K562 (cell line): ENCODE measurements around the gene CCDC87. TPM values are rescaled to one million over a fixed set of nuclear protein-coding genes. Genes with fewer than 3 reads are reported as not detected.

Source experiments
- ATAC-seq: fragments of 200-7000 bp; cut with Tn5 transposase; 3 replicates; pipeline ENCODE4 v1.9.1; 2020; ENCODE audit warnings: moderate library complexity
- BruUV-seq: library from RNA; stranded (reverse); fragments of 400-500 nt; replicated peaks from 2 replicates; lab custom pipeline; 2021; lab: Mats Ljungman, UMichigan
- CTCF ChIA-PET: fragments of 300-600 bp; formaldehyde crosslinking; extraction: SDS; loops from one replicate; lab custom pipeline; 2021; ENCODE audit warnings: low intra/inter-chr PET ratio; lab: Yijun Ruan, JAX
- POLR2A ChIA-PET: fragments of 300-600, 350-650 bp; sonication (Branson Sonifier 250); formaldehyde crosslinking; extraction: SDS; loops from one replicate; lab custom pipeline; 2021; ENCODE audit warnings: antibody characterized with exemption, inconsistent platforms; lab: Yijun Ruan, JAX
- DNase-seq, 4 experiments: peaks; one replicate each; pipeline versions ENCODE4 v3.0.0 to v3.0.0-alpha.2; 2011 to 2018; ENCODE audit warnings: low spot score in 3 of 4, mixed read lengths in 3 of 4; ENCODE audit errors: extremely low read depth in 1 of 4
- FAIRE-seq: peaks from 2 replicates; lab custom pipeline; 2011; peaks lifted over from hg19 to GRCh38; lab: Jason Lieb, UNC
- H2AFZ ChIP-seq: 2 replicates; pipeline ENCODE4 v1.6.0; 2011; ENCODE audit warnings: low read depth, low read length, control low read depth, inconsistent platforms
- H3K27ac ChIP-seq: fragments of 200-600 bp; 3 replicates; pipeline ENCODE4 v1.8.0; 2011; ENCODE audit warnings: low read depth, mild to moderate bottlenecking, control low read depth, inconsistent platforms, low read length, moderate library complexity, mixed read lengths; ENCODE audit errors: extremely low read depth
- H3K27me3 ChIP-seq, 2 experiments: fragments of 300-600 bp in 1 of 2; 2 replicates in 1 of 2; 3 replicates in 1 of 2; pipeline versions ENCODE4 v1.6.0 to v1.8.0; 2011; ENCODE audit warnings: inconsistent platforms in 2 of 2, low read length in 2 of 2, mild to moderate bottlenecking in 1 of 2, mixed read lengths in 1 of 2, moderate library complexity in 1 of 2; ENCODE audit not compliant: control insufficient read depth in 2 of 2, insufficient read depth in 2 of 2
- H3K36me3 ChIP-seq: fragments of 300-600 bp; 3 replicates; pipeline ENCODE4 v1.8.0; 2011; ENCODE audit warnings: mild to moderate bottlenecking, low read length, inconsistent platforms; ENCODE audit not compliant: control insufficient read depth, insufficient read depth
- H3K4me1 ChIP-seq, 2 experiments: fragments of 200-600 bp in 1 of 2; replicated peaks in 1 of 2; 2 replicates in 1 of 2; 3 replicates in 1 of 2; pipeline versions ENCODE4 v1.5.1 to v1.8.0; 2011; ENCODE audit warnings: inconsistent platforms in 2 of 2, low read length in 2 of 2, mild to moderate bottlenecking in 1 of 2, mixed read lengths in 1 of 2, moderate library complexity in 1 of 2; ENCODE audit not compliant: control insufficient read depth in 2 of 2, insufficient read depth in 2 of 2
- H3K4me2 ChIP-seq: 2 replicates; pipeline ENCODE4 v1.6.1; 2011; ENCODE audit warnings: low read length, control low read depth, inconsistent platforms, mixed read lengths; ENCODE audit not compliant: insufficient read depth
- H3K4me3 ChIP-seq: fragments of 200-600 bp; sonication (generic), shearing (Covaris generic); 2 replicates; pipeline ENCODE4 v1.5.1; 2016; ENCODE audit warnings: control low read depth, inconsistent platforms
- H3K79me2 ChIP-seq: fragments of 200-600 bp; 3 replicates; pipeline ENCODE4 v1.8.0; 2011; ENCODE audit warnings: low read length, inconsistent platforms; ENCODE audit not compliant: control insufficient read depth, insufficient read depth
- H3K9ac ChIP-seq, 2 experiments: 2 replicates each; pipeline versions ENCODE4 v1.6.0 to v1.6.1; 2011; ENCODE audit warnings: low read depth in 2 of 2, low read length in 2 of 2, control low read depth in 1 of 2, inconsistent platforms in 1 of 2, mild to moderate bottlenecking in 1 of 2, mixed read lengths in 1 of 2; ENCODE audit not compliant: insufficient read depth in 1 of 2
- H3K9me1 ChIP-seq: one replicate; pipeline ENCODE4 v1.6.0; 2011; ENCODE audit warnings: inconsistent platforms, mild to moderate bottlenecking, low read length, moderate library complexity; ENCODE audit not compliant: control insufficient read depth, insufficient read depth
- H3K9me3 ChIP-seq: replicated peaks from 2 replicates; pipeline ENCODE4 v1.5.1; 2011; ENCODE audit warnings: low read depth, low read length, inconsistent platforms; ENCODE audit not compliant: control insufficient read depth, insufficient read depth
- H4K20me1 ChIP-seq: replicated peaks from 2 replicates; pipeline ENCODE4 v1.6.1; 2011; ENCODE audit warnings: low read length, inconsistent platforms, mixed read lengths; ENCODE audit not compliant: control insufficient read depth, insufficient read depth
- DPF2 ChIP-seq: fragments of 450-650 bp; IDR thresholded peaks from 2 replicates; pipeline ENCODE4 v1.6.1; 2016
- E2F4 ChIP-seq: sonication (generic); formaldehyde crosslinking; IDR thresholded peaks from 2 replicates; pipeline ENCODE4 v1.8.0; 2022; ENCODE audit warnings: mild to moderate bottlenecking, low read depth, missing genetic modification reagents
- RFX1 ChIP-seq: fragments of 450-650 bp; IDR thresholded peaks from 2 replicates; pipeline ENCODE4 v1.6.1; 2016; ENCODE audit warnings: mild to moderate bottlenecking, moderate library complexity
- TSHZ1 ChIP-seq: fragments of 250-450 bp; sonication (Bioruptor Pico); IDR thresholded peaks from 2 replicates; pipeline ENCODE4 v1.4.0; 2020; ENCODE audit warnings: mild to moderate bottlenecking, moderate library complexity
- U2AF1 ChIP-seq: fragments of 200-400 bp; formaldehyde crosslinking; optimal IDR thresholded peaks from 2 replicates; pipeline ENCODE3; 2017; ENCODE audit warnings: mild to moderate bottlenecking, low read depth, low read length, moderate library complexity
- USF1 ChIP-seq: sonication (generic); formaldehyde crosslinking; IDR thresholded peaks from 2 replicates; pipeline ENCODE4 v1.9.0; 2022; ENCODE audit warnings: mild to moderate bottlenecking, missing genetic modification reagents
- WGBS: fragments of 100-300 bp; shearing (Covaris generic); methylation state at CpG from one replicate; pipeline ENCODE4 v1.1.6; 2016; ENCODE audit warnings: low coverage, mixed read lengths; ENCODE audit not compliant: insufficient coverage; ENCODE audit errors: missing lambda C conversion rate; 5-methylcytosine and 5-hydroxymethylcytosine counted together
- in situ Hi-C: fragments of 300-500 bp; cut with MboI; formaldehyde crosslinking; loops from 4 replicates; pipeline ENCODE4 v1.15.0; 2018; ENCODE audit warnings: inconsistent platforms, mixed read lengths
- intact Hi-C: fragments of 100-400 bp; cut with micrococcal nuclease; formaldehyde crosslinking; loops from 2 replicates; pipeline ENCODE4 v1.14.2; 2022
- polyA plus RNA-seq, 8 experiments: library from polyadenylated mRNA; depleted of rRNA in 4 of 8; stranded (reverse) in 5 of 8; unstranded in 3 of 8; fragments of >200 nt; fragmentation: Nextera tagmentation in 2 of 8; fragmentation: Illumina TruSeq in 1 of 8; extraction: Ambion mirVana in 2 of 8; extraction: Trizol in 1 of 8; gene quantifications; 2 replicates each; pipeline versions ENCODE4 v1.2.1 to v1.2.3, GENCODE V29; 2011 to 2014; ENCODE audit warnings: inconsistent platforms in 1 of 8, missing spikeins in 1 of 8
- total RNA-seq, 7 experiments: library from RNA; depleted of rRNA in 6 of 7; stranded (reverse); fragments of >200 nt in 6 of 7; fragmentation: Illumina TruSeq in 2 of 7; extraction: Trizol in 2 of 7; gene quantifications; 2 replicates each; pipeline versions ENCODE4 v1.2.1 to v1.2.3, GENCODE V29; 2011 to 2021; ENCODE audit warnings: low replicate concordance in 1 of 7

The CCDC87 gene
- total and polyA plus RNA-seq, 9 of the 15 experiments (the other 6 are each of a cell fraction or from before 2014, with no cell fraction given): 0.03 to 0.44 (median 0.15) TPM; not detected in 1

- in situ Hi-C loops: no loop called here
- H3K9me3 ChIP-seq: no peaks in the 10 kb centered on the region
- H3K36me3 ChIP-seq: peaks cover 48% of the 10 kb centered on the region; the same call in 2 of the 3 replicates
- WGBS: 100% methylated on average over 5 of the region's 6 CpGs
- ATAC-seq (no peak), DNase-seq (no peak), FAIRE-seq (no peak)
- H3K27me3 ChIP-seq: no peaks in the 10 kb centered on the region
- no peak for TF ChIP-seq U2AF1
- no peak overlapping the region for H3K9ac ChIP-seq
- ChIA-PET CTCF (no interaction called here), POLR2A (interaction anchor here (1.2 kb wide), 1 partner anchor 18 kb away, joined by 4 read pairs; the partner anchor contains the start of gene RBM14)
- H3K4me1 ChIP-seq: peaks cover 18 to 41% of the 10 kb centered on the region in 2 experiments
- H2AFZ ChIP-seq: no peak overlapping the region
- no peaks in the 10 kb centered on the region for H3K9me1 ChIP-seq
- BruUV-seq: no TSS peak
- H3K4me2 ChIP-seq: no peak overlapping the region
- peaks cover 15% of the 10 kb centered on the region for H3K79me2 ChIP-seq
- intact Hi-C loops: no loop called here
- no peak overlapping the region for H3K4me3 ChIP-seq
- no peak overlapping the region for H3K27ac ChIP-seq
- H4K20me1 ChIP-seq: no peaks in the 10 kb centered on the region
These were observed 6.1 kb upstream of the CCDC87 start for GRCh38 chr11:66598993-66599392.

GRCh38 chr11:66595245-66595904, 2.5 kb upstream of the CCDC87 start:
- WGBS: 11% methylated on average over 5 of the region's 5 CpGs
- peak overlapping the region; percentile 25; the same call in 1 of the 2 replicates for H2AFZ ChIP-seq
- in situ Hi-C loops (no loop called here), intact Hi-C loops (no loop called here)
- peak; percentile 24 for ATAC-seq
- H3K27me3 ChIP-seq: no peaks in the 10 kb centered on the region
- peaks cover 32 to 57% of the 10 kb centered on the region in 2 experiments for H3K4me1 ChIP-seq
- H4K20me1 ChIP-seq: no peaks in the 10 kb centered on the region
- peak overlapping the region; percentile 68 for H3K4me2 ChIP-seq
- H3K79me2 ChIP-seq: peaks cover 26% of the 10 kb centered on the region
- peak overlapping the region; percentile 64 for H3K27ac ChIP-seq
- H3K9me3 ChIP-seq: no peaks in the 10 kb centered on the region
- peak overlapping the region; percentile 40 to 66 for H3K9ac ChIP-seq
- ChIA-PET POLR2A (interaction anchor here (0.6 to 1.6 kb wide), 10 partner anchors 10 to 64 kb away, joined by 3 to 7 read pairs (median 4); no protein-coding TSS in a partner anchor), CTCF (no interaction called here)
- H3K4me3 ChIP-seq: peak overlapping the region; percentile 0; the same call in 1 of the 2 replicates
- no TSS peak for BruUV-seq
- FAIRE-seq: peak; percentile 85
- DNase-seq: peak; percentile 35 to 72 (median 48)
- H3K9me1 ChIP-seq: no peaks in the 10 kb centered on the region
- H3K36me3 ChIP-seq: peaks cover 28% of the 10 kb centered on the region; the same call in 2 of the 3 replicates
- TF ChIP-seq USF1 (no peak), RFX1 (peak; percentile 73), E2F4 (CRISPR knock-in tag) (no peak), DPF2 (0 out of 2 replicates have a peak, but pooled peaks have one; percentile 12), TSHZ1 (CRISPR knock-in tag) (no peak)
